ENCODE measurements around the gene ALDH3B1.

ALDH3B1 gene

GRCh38 chr11:67999704-68000103, 10.4 kb upstream of the ALDH3B1 start:
- Histone ChIP-seq H3K9ac (ENCODE audit: low read length) (no peak overlapping the region), H3K4me1 (ENCODE audit: low read length) (peaks cover 35% of the 10 kb centered on the region), H3K4me2 (ENCODE audit: low read length) (no peak overlapping the region), H3K79me2 (ENCODE audit: low read length) (peaks cover 55% of the 10 kb centered on the region), H3K27ac (ENCODE audit: low read length) (no peak overlapping the region), H2AFZ (ENCODE audit: low read depth, low read length) (no peak overlapping the region), H3K4me3 (ENCODE audit: low read length) (no peak overlapping the region), H3K27me3 (ENCODE audit: low read depth, low read length) (no peaks in the 10 kb centered on the region), H4K20me1 (ENCODE audit: insufficient read depth, low read length) (peaks cover 36% of the 10 kb centered on the region), H3K36me3 (replicated peaks; ENCODE audit: low read depth, low read length) (peaks cover 63% of the 10 kb centered on the region), H3K9me3 (ENCODE audit: insufficient read depth, low read length) (no peaks in the 10 kb centered on the region)
- no peak for TF ChIP-seq EZH2phosphoT487 (IDR thresholded peaks at IDR 0.05; ENCODE audit: low read depth)
- no peak for TF ChIP-seq CTCF (IDR thresholded peaks at IDR 0.05; ENCODE audit: low read depth, low read length)

- Histone ChIP-seq H3K4me2 (ENCODE audit: low read length) (peak overlapping the region; percentile 88), H4K20me1 (ENCODE audit: insufficient read depth, low read length) (peaks cover 14% of the 10 kb centered on the region), H3K9me3 (ENCODE audit: insufficient read depth, low read length) (no peaks in the 10 kb centered on the region), H3K27ac (ENCODE audit: low read length) (peak overlapping the region; percentile 91), H3K79me2 (ENCODE audit: low read length) (peaks cover 55% of the 10 kb centered on the region), H3K4me3 (ENCODE audit: low read length) (peak overlapping the region; percentile 88), H3K9ac (ENCODE audit: low read length) (peak overlapping the region; percentile 83), H3K27me3 (ENCODE audit: low read depth, low read length) (no peaks in the 10 kb centered on the region), H2AFZ (ENCODE audit: low read depth, low read length) (no peak overlapping the region), H3K4me1 (ENCODE audit: low read length) (peaks cover 37% of the 10 kb centered on the region), H3K36me3 (replicated peaks; ENCODE audit: low read depth, low read length) (peaks cover 46% of the 10 kb centered on the region)
- no peak for TF ChIP-seq EZH2phosphoT487 (IDR thresholded peaks at IDR 0.05; ENCODE audit: low read depth)
- TF ChIP-seq CTCF (IDR thresholded peaks at IDR 0.05; ENCODE audit: low read depth, low read length) = no peak
Measured at GRCh38 chr11:68002575-68002937, 7.6 kb upstream of the ALDH3B1 start.

GRCh38 chr11:68002938-68003845, 6.9 kb upstream of the ALDH3B1 start:
- H3K9me3 ChIP-seq (ENCODE audit: insufficient read depth, low read length) = no peaks in the 10 kb centered on the region
- peak overlapping the region; percentile 88 for H3K4me3 ChIP-seq (ENCODE audit: low read length)
- H3K27me3 ChIP-seq (ENCODE audit: low read depth, low read length) = no peaks in the 10 kb centered on the region

More at GRCh38 chr11:68002938-68003845, 6.9 kb upstream of the ALDH3B1 start:
- no peak for TF ChIP-seq EZH2phosphoT487 (IDR thresholded peaks at IDR 0.05; ENCODE audit: low read depth)
- no peak for TF ChIP-seq CTCF (IDR thresholded peaks at IDR 0.05; ENCODE audit: low read depth, low read length)
- peaks cover 40% of the 10 kb centered on the region for H3K36me3 ChIP-seq (replicated peaks; ENCODE audit: low read depth, low read length)
- H4K20me1 ChIP-seq (ENCODE audit: insufficient read depth, low read length) = peaks cover 9% of the 10 kb centered on the region
- H2AFZ ChIP-seq (ENCODE audit: low read depth, low read length) = no peak overlapping the region
- peak overlapping the region; percentile 91 for H3K27ac ChIP-seq (ENCODE audit: low read length)
- peak overlapping the region; percentile 88 for H3K4me2 ChIP-seq (ENCODE audit: low read length)
- peaks cover 39% of the 10 kb centered on the region for H3K4me1 ChIP-seq (ENCODE audit: low read length)
- peaks cover 52% of the 10 kb centered on the region for H3K79me2 ChIP-seq (ENCODE audit: low read length)
- H3K9ac ChIP-seq (ENCODE audit: low read length) = peak overlapping the region; percentile 83
